GM19467 (cell line): ENCODE results near the gene SIRT4.
"Not testable (repeated sequence)": the region's sequence is repeated elsewhere in the genome, so short reads cannot be mapped to it uniquely, and the experiment has no call there.

Experiments
- ATAC-seq: cut with Tn5 transposase; IDR thresholded peaks from one replicate; pipeline ENCODE4 v1.9.1; 2021; ENCODE audit warnings: mild to moderate bottlenecking, moderate library complexity; ENCODE audit not compliant: unreplicated experiment

The SIRT4 gene

DNA sequence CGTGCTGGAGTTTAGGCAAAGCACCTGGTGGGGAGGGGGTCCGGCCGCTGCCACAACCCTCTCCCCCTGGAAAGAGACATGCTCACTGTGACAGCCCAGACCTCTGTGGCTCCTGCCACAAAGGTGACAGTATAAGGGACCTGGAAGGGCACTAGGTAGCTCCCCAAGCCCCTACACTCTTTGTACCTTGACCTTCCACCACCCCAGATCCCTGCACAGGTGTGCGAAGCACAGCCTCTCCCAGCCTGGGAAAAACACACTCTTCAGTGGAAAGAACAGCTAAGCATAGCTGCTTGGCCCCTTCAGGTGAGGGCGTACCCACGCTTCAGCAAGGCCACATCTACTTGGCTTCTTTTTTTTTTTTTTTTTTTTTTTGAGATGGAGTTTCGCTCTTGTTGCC lies 30.4 kb downstream of the SIRT4 start:
- ATAC-seq = no peak

- ATAC-seq = not testable (repeated sequence)
Measured at GRCh38 chr12:120335447-120335846, 33.3 kb downstream of the SIRT4 start.

GRCh38 chr12:120336392-120336791 lies 34.3 kb downstream of the SIRT4 start:
- not testable (repeated sequence) for ATAC-seq

DNA sequence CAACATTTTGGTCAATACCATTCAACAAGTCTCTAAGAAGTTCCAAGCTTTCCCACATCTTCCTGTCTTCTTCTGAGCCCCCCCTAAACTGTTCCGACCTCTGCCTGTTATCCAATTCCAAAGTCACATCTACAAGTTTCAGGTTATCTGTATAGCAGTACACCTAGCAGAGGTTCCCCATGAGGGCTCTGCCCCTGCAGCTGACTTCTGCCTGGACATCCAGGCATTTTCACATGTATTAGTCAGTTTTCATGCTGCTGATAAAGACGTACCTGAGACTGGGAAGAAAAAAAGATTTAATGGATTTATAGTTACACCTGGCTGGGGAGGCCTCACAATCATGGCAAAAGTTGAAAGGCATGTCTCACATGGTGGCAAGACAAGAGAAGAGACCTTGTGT lies 35.6 kb downstream of the SIRT4 start:
- ATAC-seq = no peak

GRCh38 chr12:120339256-120339655 lies 37.1 kb downstream of the SIRT4 start:
- no peak for ATAC-seq

GRCh38 chr12:120342175-120343038 lies 40.3 kb downstream of the SIRT4 start:
- no peak for ATAC-seq

- ATAC-seq = no peak
Measured at GRCh38 chr12:120343039-120343537, 41.0 kb downstream of the SIRT4 start.

GRCh38 chr12:120343692-120344091 lies 41.6 kb downstream of the SIRT4 start:
- ATAC-seq = no peak

GRCh38 chr12:120346031-120346430 lies 43.9 kb downstream of the SIRT4 start:
- ATAC-seq = no peak

- no peak for ATAC-seq
Measured at GRCh38 chr12:120346681-120347080, 44.6 kb downstream of the SIRT4 start.

- ATAC-seq = no peak
Measured at GRCh38 chr12:120347766-120348165, 45.6 kb downstream of the SIRT4 start.

- ATAC-seq = no peak
Measured at GRCh38 chr12:120350576-120351350, 48.6 kb downstream of the SIRT4 start.

GRCh38 chr12:120352117-120352516 lies 50.0 kb downstream of the SIRT4 start:
- ATAC-seq = no peak

DNA sequence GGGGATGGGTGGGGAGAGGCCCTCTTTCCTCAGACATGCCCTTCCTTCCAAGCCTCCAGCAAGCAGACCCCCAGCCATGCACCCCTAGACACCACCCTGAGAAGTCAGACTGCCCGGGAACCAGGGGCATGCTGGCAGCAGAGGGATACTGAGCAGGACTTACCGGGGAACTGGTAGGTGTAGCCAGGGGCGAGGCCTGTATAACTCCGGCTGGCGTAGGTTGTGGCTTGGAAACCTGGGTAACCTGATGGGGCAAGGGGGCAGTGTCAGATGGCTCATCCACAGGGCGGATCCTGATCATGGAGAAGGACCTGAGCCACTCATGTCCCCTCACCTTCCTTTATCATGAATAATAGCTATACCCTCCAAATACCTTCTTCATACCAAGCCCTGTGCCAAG lies 51.0 kb downstream of the SIRT4 start:
- ATAC-seq = no peak

- ATAC-seq = no peak
Measured at GRCh38 chr12:120353556-120354317, 51.6 kb downstream of the SIRT4 start.

DNA sequence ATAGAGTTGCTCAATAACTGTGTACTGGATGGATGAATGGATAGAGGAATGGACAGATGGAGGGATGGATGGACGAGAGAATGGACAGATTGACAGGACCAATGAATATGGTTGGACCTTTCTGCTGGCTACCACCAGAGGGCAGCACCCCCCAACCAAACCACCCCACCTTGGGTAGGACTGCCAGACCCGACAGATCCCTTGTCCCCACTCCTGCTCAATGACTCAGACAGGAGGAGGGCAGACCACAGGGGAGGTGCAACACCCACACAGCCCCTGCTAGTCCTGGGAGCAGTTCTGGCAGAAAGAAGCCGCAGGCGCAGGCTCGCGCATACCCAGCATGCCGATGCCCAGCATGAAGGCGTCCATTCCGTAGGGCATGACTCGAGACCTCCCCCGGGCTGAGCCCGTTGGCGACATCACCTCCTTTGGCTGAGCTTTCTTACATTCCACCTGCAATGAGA lies 54.5 kb downstream of the SIRT4 start:
- peak; percentile 51 for ATAC-seq

GRCh38 chr12:120357104-120357503 lies 55.0 kb downstream of the SIRT4 start:
- ATAC-seq = no peak

DNA sequence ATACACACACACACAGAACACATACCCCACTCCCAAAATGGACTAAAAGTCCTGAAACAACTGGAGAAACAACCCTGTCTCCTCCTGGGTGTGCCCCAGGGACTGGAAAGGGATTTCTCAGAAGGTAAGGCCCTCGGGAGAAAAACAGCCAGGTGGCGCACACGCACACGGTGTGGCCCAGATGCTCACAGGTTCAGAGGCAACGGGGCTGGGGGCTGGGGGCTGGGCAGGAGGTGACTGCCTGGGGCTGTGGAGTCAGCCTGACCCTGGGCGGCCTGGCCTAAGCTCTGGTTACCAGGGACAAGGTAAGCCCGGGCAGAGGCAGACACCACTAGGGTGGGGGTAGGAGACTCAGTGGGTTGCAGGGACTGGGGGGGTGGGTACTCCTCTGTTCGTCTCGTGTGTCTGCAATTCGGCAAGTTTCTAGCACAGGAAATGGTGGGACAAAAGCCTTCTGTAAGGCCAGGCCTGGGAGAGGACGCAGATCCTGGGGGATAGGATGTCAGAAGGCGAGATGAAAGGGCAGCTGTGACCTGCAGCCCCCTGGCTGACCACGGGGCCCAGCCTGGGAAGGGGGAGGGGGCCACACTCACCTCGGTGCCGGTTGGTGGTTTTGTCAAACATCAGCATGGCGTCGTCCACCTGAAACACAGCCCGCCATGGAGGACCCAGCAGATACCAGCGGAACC lies 56.4 kb downstream of the SIRT4 start:
- no peak for ATAC-seq

DNA sequence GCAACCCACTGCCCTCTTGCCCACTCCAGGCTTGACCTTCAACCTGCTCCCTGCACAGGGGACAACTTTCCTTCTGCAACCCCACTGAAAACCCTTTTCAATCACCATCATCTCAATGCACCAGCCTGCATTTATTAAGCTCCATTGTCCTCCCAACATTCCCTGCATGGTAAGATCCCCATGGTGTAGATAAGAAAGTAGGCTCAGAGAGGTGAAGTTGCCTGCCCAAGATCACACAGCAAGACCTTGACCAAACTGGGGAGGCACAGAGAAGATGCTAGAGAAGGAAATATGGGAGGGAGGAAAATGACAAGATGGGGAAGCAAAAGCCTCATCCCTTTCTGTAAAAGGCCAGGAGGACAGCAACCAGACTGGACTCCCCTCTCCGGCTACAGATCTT lies 57.0 kb downstream of the SIRT4 start:
- ATAC-seq = no peak

- no peak for ATAC-seq
Measured at GRCh38 chr12:120361506-120362208, 59.5 kb downstream of the SIRT4 start.
